ENCODE measurements around the gene PRPF40B. TPM values are rescaled to one million over a fixed set of nuclear protein-coding genes. Genes with fewer than 3 reads are reported as not detected.

PRPF40B gene
- total RNA-seq, 4 donors from 2014 or later, result 14.6 to 24.0 (median 18.3) TPM

DNA sequence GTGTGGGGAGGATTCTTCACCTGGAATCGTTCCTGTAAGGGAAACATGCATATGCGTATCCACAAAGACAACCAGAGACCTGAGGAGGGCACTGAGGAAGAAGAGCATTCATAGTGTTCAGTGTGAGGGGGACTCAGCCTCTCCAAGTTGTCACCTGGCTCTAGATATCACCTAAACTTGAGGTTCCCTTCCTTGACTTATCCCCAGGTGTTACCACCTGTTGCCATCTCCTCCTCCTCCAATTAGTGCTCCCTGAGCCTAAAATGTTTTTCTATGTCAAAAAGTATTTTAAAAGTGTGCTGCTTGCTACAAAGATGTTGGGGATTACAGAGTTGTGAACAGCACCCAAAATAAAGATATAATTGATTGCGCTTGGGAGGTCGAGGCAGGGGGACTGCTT, 42.8 kb downstream of the PRPF40B start:
- Histone ChIP-seq H3K36me3 (no peaks in the 10 kb centered on the region), H3K27me3 (no peaks in the 10 kb centered on the region), H3K9me3 (no peaks in the 10 kb centered on the region), H3K4me3 (no peak overlapping the region), H3K27ac (no peak overlapping the region), H3K4me1 (peaks cover 0 to 64% (median 17%) of the 10 kb centered on the region in 3 donors)
- WGBS, 2 donors (ENCODE audit: low coverage in 1 of 2), result 94 to 97% methylated on average over 2 to 4 of the region's 4 CpGs
- no peak for ATAC-seq
- TF ChIP-seq, protein P1, sequence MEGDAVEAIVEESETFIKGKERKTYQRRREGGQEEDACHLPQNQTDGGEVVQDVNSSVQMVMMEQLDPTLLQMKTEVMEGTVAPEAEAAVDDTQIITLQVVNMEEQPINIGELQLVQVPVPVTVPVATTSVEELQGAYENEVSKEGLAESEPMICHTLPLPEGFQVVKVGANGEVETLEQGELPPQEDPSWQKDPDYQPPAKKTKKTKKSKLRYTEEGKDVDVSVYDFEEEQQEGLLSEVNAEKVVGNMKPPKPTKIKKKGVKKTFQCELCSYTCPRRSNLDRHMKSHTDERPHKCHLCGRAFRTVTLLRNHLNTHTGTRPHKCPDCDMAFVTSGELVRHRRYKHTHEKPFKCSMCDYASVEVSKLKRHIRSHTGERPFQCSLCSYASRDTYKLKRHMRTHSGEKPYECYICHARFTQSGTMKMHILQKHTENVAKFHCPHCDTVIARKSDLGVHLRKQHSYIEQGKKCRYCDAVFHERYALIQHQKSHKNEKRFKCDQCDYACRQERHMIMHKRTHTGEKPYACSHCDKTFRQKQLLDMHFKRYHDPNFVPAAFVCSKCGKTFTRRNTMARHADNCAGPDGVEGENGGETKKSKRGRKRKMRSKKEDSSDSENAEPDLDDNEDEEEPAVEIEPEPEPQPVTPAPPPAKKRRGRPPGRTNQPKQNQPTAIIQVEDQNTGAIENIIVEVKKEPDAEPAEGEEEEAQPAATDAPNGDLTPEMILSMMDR (IDR thresholded peaks at IDR 0.05), result no peak
- TF ChIP-seq POLR2A (IDR thresholded peaks at IDR 0.05) (no peak), EP300 (IDR thresholded peaks at IDR 0.05) (no peak), POLR2AphosphoS5 (IDR thresholded peaks at IDR 0.05) (no peak)

DNA sequence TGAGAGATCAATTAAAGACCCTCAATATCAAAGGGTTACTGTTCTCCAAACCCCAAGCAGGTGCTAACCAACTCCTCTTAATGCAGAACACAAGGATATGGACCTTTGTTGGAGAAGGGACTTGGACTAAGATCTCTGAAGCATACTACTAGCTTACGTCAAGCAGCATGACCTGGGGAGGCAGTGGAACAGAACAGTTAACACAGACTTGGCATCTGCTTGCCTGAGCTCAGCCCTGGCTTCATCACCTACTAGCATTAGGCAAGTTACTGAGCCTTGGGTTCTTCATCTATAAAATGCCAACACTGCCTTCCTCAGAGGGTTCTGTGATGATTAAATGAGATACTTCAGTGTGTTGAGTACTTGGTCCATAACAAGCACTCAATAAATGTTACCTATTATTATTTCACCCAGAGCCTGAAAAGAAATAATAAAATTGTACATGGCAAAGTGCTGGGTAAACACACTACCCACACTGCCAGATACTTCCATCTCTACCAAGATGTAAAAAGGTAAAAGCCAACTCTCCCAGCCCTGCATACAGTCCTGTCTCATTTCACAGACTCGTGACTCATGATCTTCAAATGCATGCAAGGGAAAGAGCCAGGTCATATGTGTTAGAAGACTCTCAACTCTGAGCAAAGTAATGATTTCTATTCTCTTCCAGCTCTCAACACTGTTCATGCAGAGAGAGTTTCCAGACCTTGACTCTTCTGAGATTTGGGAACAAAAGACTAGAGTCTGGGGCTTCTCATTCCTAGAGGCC, 44.1 kb downstream of the PRPF40B start:
- H3K27me3 ChIP-seq, result no peaks in the 10 kb centered on the region
- H3K36me3 ChIP-seq, result no peaks in the 10 kb centered on the region
- H3K4me1 ChIP-seq, result peaks cover 0 to 64% (median 29%) of the 10 kb centered on the region in 3 donors
- no peaks in the 10 kb centered on the region for H3K9me3 ChIP-seq
- TF ChIP-seq EP300 (IDR thresholded peaks at IDR 0.05) (no peak), POLR2A (IDR thresholded peaks at IDR 0.05) (no peak), POLR2AphosphoS5 (IDR thresholded peaks at IDR 0.05) (no peak)
- TF ChIP-seq, protein P1 (IDR thresholded peaks at IDR 0.05), result no peak
- H3K4me3 ChIP-seq, result no peak overlapping the region
- WGBS, 2 donors (ENCODE audit: low coverage in 1 of 2), result 85 to 100% methylated on average over 2 of the region's 2 CpGs
- ATAC-seq, result no peak
- H3K27ac ChIP-seq, result no peak overlapping the region

DNA sequence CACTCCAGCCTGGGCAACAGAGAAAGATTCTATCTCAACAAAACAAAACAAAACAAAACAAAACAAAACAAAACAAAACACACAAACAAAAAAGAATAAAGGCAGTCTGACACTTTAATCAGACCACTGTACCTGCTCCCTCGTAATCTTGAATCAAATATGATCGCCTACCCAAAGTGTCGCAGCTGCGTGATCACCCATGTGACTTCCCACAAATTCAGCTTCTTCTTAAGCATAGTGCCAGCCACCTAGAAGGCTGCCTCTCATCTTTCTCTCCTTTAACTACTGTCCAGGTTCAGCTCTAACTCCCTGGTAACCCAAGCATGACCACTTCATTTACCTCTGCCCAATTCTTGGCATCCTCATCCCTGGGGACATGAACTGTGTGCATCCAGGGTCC, 46.4 kb downstream of the PRPF40B start:
- Histone ChIP-seq H3K4me1 (peaks cover 6 to 64% (median 36%) of the 10 kb centered on the region in 3 donors), H3K9me3 (no peaks in the 10 kb centered on the region), H3K36me3 (no peaks in the 10 kb centered on the region), H3K27me3 (no peaks in the 10 kb centered on the region), H3K27ac (peak overlapping the region in 1 of 4 donors; percentile 91), H3K4me3 (no peak overlapping the region)
- no peak for ATAC-seq
- TF ChIP-seq, protein P1 (IDR thresholded peaks at IDR 0.05), result no peak
- TF ChIP-seq POLR2A (IDR thresholded peaks at IDR 0.05), result no peak
- TF ChIP-seq POLR2AphosphoS5 (IDR thresholded peaks at IDR 0.05), result no peak
- TF ChIP-seq EP300 (IDR thresholded peaks at IDR 0.05), result no peak
- 94 to 95% methylated on average over 4 of the region's 4 CpGs for WGBS, 2 donors (ENCODE audit: low coverage in 1 of 2)

DNA sequence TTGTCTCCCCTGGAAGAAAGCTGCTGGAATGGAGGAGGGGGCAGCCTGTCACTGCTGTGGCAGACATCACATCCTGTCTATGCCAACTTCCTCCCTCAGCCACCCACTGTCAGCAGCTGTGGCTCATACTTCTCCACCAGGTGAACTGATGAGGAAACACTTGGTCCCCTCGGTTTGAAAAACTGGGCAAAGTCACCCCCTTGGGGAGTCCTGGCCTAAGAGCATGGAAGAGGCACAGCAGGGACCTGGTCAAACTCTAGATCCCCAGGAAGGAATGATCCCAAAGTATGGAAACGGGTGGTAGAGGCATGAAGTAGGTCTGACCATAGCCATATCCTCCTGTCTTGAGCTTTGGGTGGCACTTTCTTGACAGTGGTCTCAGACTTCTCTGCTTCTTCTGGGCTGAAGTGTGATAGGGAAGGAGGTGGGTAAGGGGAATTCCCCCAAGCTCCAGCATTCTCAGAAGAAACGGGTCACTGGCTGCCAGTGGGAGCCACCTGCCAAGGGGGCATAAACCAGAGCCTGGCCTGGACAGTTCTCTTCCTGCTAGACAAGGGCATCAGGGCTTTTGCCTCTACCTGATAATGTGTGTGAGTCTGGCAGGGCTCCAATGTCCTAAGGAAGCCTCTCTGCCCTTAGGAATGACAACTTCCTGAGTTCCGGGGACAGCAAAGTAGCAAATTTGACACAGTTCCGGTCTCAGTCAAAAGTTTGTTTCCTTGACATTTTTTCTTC, 47.8 kb downstream of the PRPF40B start:
- 52% methylated on average over 3 of the region's 5 CpGs; no CpG with 5 or more reads in 1 of the 2 donors for WGBS, 2 donors (ENCODE audit: low coverage in 1 of 2)
- ATAC-seq, result no peak
- Histone ChIP-seq H3K9me3 (no peaks in the 10 kb centered on the region), H3K27me3 (no peaks in the 10 kb centered on the region), H3K36me3 (no peaks in the 10 kb centered on the region), H3K4me3 (no peak overlapping the region), H3K4me1 (peaks cover 6 to 64% (median 36%) of the 10 kb centered on the region in 3 donors), H3K27ac (peak overlapping the region; percentile 41 to 94 (median 91))
- TF ChIP-seq EP300 (IDR thresholded peaks at IDR 0.05), result no peak
- TF ChIP-seq, protein P1 (IDR thresholded peaks at IDR 0.05), result no peak
- TF ChIP-seq POLR2AphosphoS5 (IDR thresholded peaks at IDR 0.05), result no peak
- no peak for TF ChIP-seq POLR2A (IDR thresholded peaks at IDR 0.05)
